HCT116 (cell line): ENCODE data around the gene GHRHR. TPM values are rescaled to one million over a fixed set of nuclear protein-coding genes. Genes with fewer than 3 reads are reported as not detected.

Experiments used
- ATAC-seq: fragments of 200-7000 bp; cut with Tn5 transposase; 2 replicates; pipeline ENCODE4 v1.9.1; 2020; ENCODE audit warnings: mild to moderate bottlenecking, moderate library complexity
- BruUV-seq: library from RNA; stranded (reverse); fragments of 400-500 nt; replicated peaks from 2 replicates; lab custom pipeline; 2021; lab: Mats Ljungman, UMichigan
- CTCF ChIA-PET: fragments of 300-600 bp; sonication (Branson Sonifier 250); formaldehyde crosslinking; loops from one replicate; lab custom pipeline; 2021; ENCODE audit warnings: antibody characterized with exemption; lab: Charles Lee
- POLR2A ChIA-PET: fragments of 300-600, 350-600 bp; sonication (Branson Sonifier 250); formaldehyde crosslinking; loops from one replicate; lab custom pipeline; 2021; ENCODE audit warnings: antibody characterized with exemption; lab: Charles Lee
- RAD21 ChIA-PET, 2 experiments: fragments of 300-600 bp; sonication (Branson Sonifier 250); formaldehyde crosslinking; loops; one replicate each; lab custom pipeline; 2023; ENCODE audit warnings: low total read pairs in 2 of 2; ENCODE audit not compliant: uncharacterized antibody in 2 of 2, unreplicated experiment in 2 of 2, low non-redundant PET in 1 of 2; lab: Charles Lee
- DNase-seq: peaks from one replicate; pipeline ENCODE4 v3.0.0-alpha.2; 2010; ENCODE audit warnings: low read depth, low spot score
- H2AFZ ChIP-seq: fragments of 200-600 bp; shearing (Covaris generic), sonication (generic); 2 replicates; pipeline ENCODE4 v1.6.1; 2017; ENCODE audit warnings: low read depth, mixed run types, mixed read lengths, antibody characterized with exemption, low read length; ENCODE audit not compliant: poor library complexity, severe bottlenecking
- H3K27ac ChIP-seq: 2 replicates; pipeline ENCODE4 v1.5.1; 2012; ENCODE audit warnings: low read depth, low read length
- H3K27me3 ChIP-seq: fragments of 200-600 bp; sonication (generic); 2 replicates; pipeline ENCODE4 v1.6.1; 2016; ENCODE audit warnings: mixed run types, low read length, mixed read lengths; ENCODE audit not compliant: insufficient read depth
- H3K36me3 ChIP-seq, 2 experiments: fragments of 200-500 bp in 1 of 2; fragments of 200-600 bp in 1 of 2; sonication (Bioruptor generic) in 1 of 2; sonication (generic) in 1 of 2; 2 replicates each; pipeline versions ENCODE4 v1.5.1 to v1.6.1; 2014 to 2016; ENCODE audit warnings: low read length in 2 of 2, inconsistent platforms in 1 of 2, mixed read lengths in 1 of 2, mixed run types in 1 of 2; ENCODE audit not compliant: insufficient read depth in 2 of 2, control insufficient read depth in 1 of 2
- H3K4me1 ChIP-seq, 2 experiments: fragments of 200-600 bp in 1 of 2; sonication (generic) in 1 of 2; 2 replicates each; pipeline versions ENCODE4 v1.5.1 to v1.6.1; 2012 to 2017; ENCODE audit warnings: low read length in 2 of 2, inconsistent platforms in 1 of 2, mild to moderate bottlenecking in 1 of 2, mixed read lengths in 1 of 2, mixed run types in 1 of 2, moderate library complexity in 1 of 2; ENCODE audit not compliant: insufficient read depth in 2 of 2, control insufficient read depth in 1 of 2
- H3K4me2 ChIP-seq: fragments of 200-600 bp; sonication (generic); 2 replicates; pipeline ENCODE4 v1.6.1; 2017; ENCODE audit warnings: mixed run types, low read length, mixed read lengths
- H3K4me3 ChIP-seq, 2 experiments: fragments of 200-600 bp in 1 of 2; sonication (generic) in 1 of 2; replicated peaks in 1 of 2; 2 replicates each; pipeline ENCODE4 v1.5.1; 2011 to 2016; ENCODE audit warnings: low read length in 2 of 2, control low read depth in 1 of 2, low read depth in 1 of 2, mild to moderate bottlenecking in 1 of 2, mixed read lengths in 1 of 2, mixed run types in 1 of 2
- H3K79me2 ChIP-seq: fragments of 200-600 bp; sonication (generic); 2 replicates; pipeline ENCODE4 v1.6.1; 2017; ENCODE audit warnings: mild to moderate bottlenecking, mixed run types, low read length, moderate library complexity, mixed read lengths; ENCODE audit not compliant: insufficient read depth
- H3K9ac ChIP-seq: fragments of 200-600 bp; sonication (generic); 2 replicates; pipeline ENCODE4 v1.6.1; 2016; ENCODE audit warnings: low read length, mixed read lengths
- H3K9me2 ChIP-seq: fragments of 200-600 bp; sonication (generic), shearing (Covaris generic); 2 replicates; pipeline ENCODE4 v1.6.1; 2017; ENCODE audit warnings: mixed run types, mild to moderate bottlenecking, moderate library complexity; ENCODE audit not compliant: insufficient read depth
- H3K9me3 ChIP-seq, 2 experiments: fragments of 200-500 bp in 1 of 2; fragments of 200-600 bp in 1 of 2; sonication (Bioruptor generic) in 1 of 2; sonication (generic) in 1 of 2; 2 replicates each; pipeline ENCODE4 v1.6.1; 2014 to 2017; ENCODE audit warnings: low read length in 2 of 2, mixed read lengths in 2 of 2, inconsistent platforms in 1 of 2, low read depth in 1 of 2, mild to moderate bottlenecking in 1 of 2, mixed run types in 1 of 2, moderate library complexity in 1 of 2; ENCODE audit not compliant: control insufficient read depth in 1 of 2, insufficient read depth in 1 of 2
- H4K20me1 ChIP-seq: fragments of 200-600 bp; sonication (generic), shearing (Covaris generic); 2 replicates; pipeline ENCODE4 v1.6.1; 2017; ENCODE audit warnings: mixed run types, mild to moderate bottlenecking, moderate library complexity; ENCODE audit not compliant: insufficient read depth
- CBX3 ChIP-seq: IDR thresholded peaks from 2 replicates; pipeline ENCODE4 v1.6.1; 2012; ENCODE audit warnings: low read depth
- CEBPB ChIP-seq: IDR thresholded peaks from 2 replicates; pipeline ENCODE4 v1.6.1; 2012; ENCODE audit warnings: low read depth
- ELF1 ChIP-seq: IDR thresholded peaks from 2 replicates; pipeline ENCODE4 v1.6.1; 2012; ENCODE audit warnings: low read depth, borderline replicate concordance
- JUND ChIP-seq: IDR thresholded peaks from 2 replicates; pipeline ENCODE4 v1.6.1; 2012
- POLR2AphosphoS5 ChIP-seq: IDR thresholded peaks from 2 replicates; pipeline ENCODE4 v1.6.1; 2011; ENCODE audit warnings: mild to moderate bottlenecking, low read depth, low read length, moderate library complexity
- RAD21 ChIP-seq: IDR thresholded peaks from 2 replicates; pipeline ENCODE4 v1.6.1; 2012; ENCODE audit warnings: low read depth, mild to moderate bottlenecking
- SP1 ChIP-seq: IDR thresholded peaks from 2 replicates; pipeline ENCODE4 v1.6.1; 2012; ENCODE audit warnings: low read depth
- SRF ChIP-seq: IDR thresholded peaks from 2 replicates; pipeline ENCODE4 v1.6.1; 2012; ENCODE audit warnings: low read depth
- TCF7L2 ChIP-seq: IDR thresholded peaks from 2 replicates; pipeline ENCODE4 v1.7.0; 2011; ENCODE audit warnings: borderline replicate concordance, inconsistent platforms; ENCODE audit not compliant: insufficient read depth, insufficient read length; ENCODE audit errors: extremely low read depth
- YY1 ChIP-seq: IDR thresholded peaks from 2 replicates; pipeline ENCODE4 v1.6.1; 2011; ENCODE audit warnings: low read length, low read depth, moderate library complexity, mild to moderate bottlenecking; ENCODE audit not compliant: insufficient replicate concordance; ENCODE audit errors: extremely low read depth
- ZNF274 ChIP-seq: fragments of 200-500 bp; sonication (Bioruptor generic); IDR thresholded peaks from 2 replicates; pipeline ENCODE4 v1.6.1; 2014; ENCODE audit warnings: mild to moderate bottlenecking, low read depth, low read length, inconsistent platforms
- intact Hi-C: fragments of 100-400 bp; cut with micrococcal nuclease; formaldehyde crosslinking; loops from 2 replicates; pipeline ENCODE4 v1.10.0; 2022
- total RNA-seq: library from RNA; stranded (reverse); gene quantifications from one replicate; pipeline ENCODE4 v1.2.1, GENCODE V29; 2021; ENCODE audit not compliant: unreplicated experiment
- TF ChIP-seq, protein P1 (sequence below): IDR thresholded peaks from 2 replicates; pipeline ENCODE4 v1.6.1; 2012; ENCODE audit warnings: low read depth
- TF ChIP-seq, protein P2 (sequence below), 3 experiments: fragments of 200-600 bp in 1 of 3; sonication (generic) in 1 of 3; IDR thresholded peaks in 2 of 3; conservative IDR thresholded peaks in 1 of 3; 2 replicates each; pipeline ENCODE4 v1.5.1; 2012 to 2017; ENCODE audit warnings: low read depth in 2 of 3, low read length in 2 of 3, antibody characterized with exemption in 1 of 3, borderline replicate concordance in 1 of 3, control low read depth in 1 of 3, mild to moderate bottlenecking in 1 of 3, mixed read lengths in 1 of 3, mixed run types in 1 of 3, moderate library complexity in 1 of 3; ENCODE audit not compliant: insufficient read depth in 1 of 3
- TF ChIP-seq, protein P3 (sequence below): IDR thresholded peaks from 2 replicates; pipeline ENCODE4 v1.6.1; 2011; ENCODE audit warnings: mild to moderate bottlenecking, low read length, moderate library complexity; ENCODE audit not compliant: insufficient replicate concordance; ENCODE audit errors: extremely low read depth
- TF ChIP-seq, protein P4 (sequence below): IDR thresholded peaks from 2 replicates; pipeline ENCODE4 v1.6.1; 2012
- TF ChIP-seq, protein P5 (sequence below): IDR thresholded peaks from 2 replicates; pipeline ENCODE4 v1.6.1; 2012

GHRHR gene
- total RNA-seq, 1 experiment from 2014 or later = not detected

DNA sequence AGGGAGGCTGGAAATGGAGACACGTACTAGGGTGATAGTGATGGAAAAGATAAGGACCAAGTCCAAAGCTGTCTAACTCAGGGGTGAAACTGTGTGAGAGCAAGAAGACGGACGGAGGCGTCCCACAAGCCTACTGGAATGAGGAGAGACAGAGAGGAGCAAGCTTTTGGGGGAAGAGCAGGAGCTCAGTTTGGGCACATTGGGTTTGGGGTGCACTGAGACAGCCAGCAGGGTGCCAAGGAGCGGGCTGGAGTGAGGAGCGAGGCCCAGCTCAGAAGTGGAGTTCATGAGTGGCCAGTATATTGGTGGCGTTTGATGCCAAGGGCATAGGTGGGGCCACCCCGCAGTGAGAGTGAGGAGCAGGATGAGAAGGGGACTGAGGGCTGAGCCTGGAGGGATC lies 22.6 kb downstream of the GHRHR start:
- H4K20me1 ChIP-seq = no peaks in the 10 kb centered on the region
- H3K79me2 ChIP-seq = no peaks in the 10 kb centered on the region
- DNase-seq = no peak
- RAD21 ChIA-PET = interaction anchor here (3.9 to 4.2 kb wide), 2 partner anchors 135 to 136 kb away, joined by 50 to 64 read pairs; no protein-coding TSS in a partner anchor
- H3K9ac ChIP-seq = no peak overlapping the region
- CTCF ChIA-PET = interaction anchor here (1.3 to 6.9 kb wide), 2 partner anchors 137 to 148 kb away, joined by 3 to 482 read pairs; no protein-coding TSS in a partner anchor
- no peak overlapping the region for H3K4me2 ChIP-seq
- no peaks in the 10 kb centered on the region for H3K36me3 ChIP-seq
- H3K4me3 ChIP-seq = no peak overlapping the region
- peaks cover 4% of the 10 kb centered on the region; the same call in 1 of the 2 replicates for H3K27me3 ChIP-seq
- BruUV-seq = no TSS peak
- POLR2A ChIA-PET = interaction anchor here (0.9 kb wide), 1 partner anchor 136 kb away, joined by 3 read pairs; no protein-coding TSS in a partner anchor
- no peak for ATAC-seq
- H3K9me2 ChIP-seq = no peaks in the 10 kb centered on the region
- no peak overlapping the region for H2AFZ ChIP-seq
- no peaks in the 10 kb centered on the region for H3K9me3 ChIP-seq
- H3K4me1 ChIP-seq = peaks cover 7 to 10% of the 10 kb centered on the region in 2 experiments; a peak in 3 of 4 replicates
- TF ChIP-seq, protein P1, sequence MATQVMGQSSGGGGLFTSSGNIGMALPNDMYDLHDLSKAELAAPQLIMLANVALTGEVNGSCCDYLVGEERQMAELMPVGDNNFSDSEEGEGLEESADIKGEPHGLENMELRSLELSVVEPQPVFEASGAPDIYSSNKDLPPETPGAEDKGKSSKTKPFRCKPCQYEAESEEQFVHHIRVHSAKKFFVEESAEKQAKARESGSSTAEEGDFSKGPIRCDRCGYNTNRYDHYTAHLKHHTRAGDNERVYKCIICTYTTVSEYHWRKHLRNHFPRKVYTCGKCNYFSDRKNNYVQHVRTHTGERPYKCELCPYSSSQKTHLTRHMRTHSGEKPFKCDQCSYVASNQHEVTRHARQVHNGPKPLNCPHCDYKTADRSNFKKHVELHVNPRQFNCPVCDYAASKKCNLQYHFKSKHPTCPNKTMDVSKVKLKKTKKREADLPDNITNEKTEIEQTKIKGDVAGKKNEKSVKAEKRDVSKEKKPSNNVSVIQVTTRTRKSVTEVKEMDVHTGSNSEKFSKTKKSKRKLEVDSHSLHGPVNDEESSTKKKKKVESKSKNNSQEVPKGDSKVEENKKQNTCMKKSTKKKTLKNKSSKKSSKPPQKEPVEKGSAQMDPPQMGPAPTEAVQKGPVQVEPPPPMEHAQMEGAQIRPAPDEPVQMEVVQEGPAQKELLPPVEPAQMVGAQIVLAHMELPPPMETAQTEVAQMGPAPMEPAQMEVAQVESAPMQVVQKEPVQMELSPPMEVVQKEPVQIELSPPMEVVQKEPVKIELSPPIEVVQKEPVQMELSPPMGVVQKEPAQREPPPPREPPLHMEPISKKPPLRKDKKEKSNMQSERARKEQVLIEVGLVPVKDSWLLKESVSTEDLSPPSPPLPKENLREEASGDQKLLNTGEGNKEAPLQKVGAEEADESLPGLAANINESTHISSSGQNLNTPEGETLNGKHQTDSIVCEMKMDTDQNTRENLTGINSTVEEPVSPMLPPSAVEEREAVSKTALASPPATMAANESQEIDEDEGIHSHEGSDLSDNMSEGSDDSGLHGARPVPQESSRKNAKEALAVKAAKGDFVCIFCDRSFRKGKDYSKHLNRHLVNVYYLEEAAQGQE = no peak
- TF ChIP-seq, protein P2, sequence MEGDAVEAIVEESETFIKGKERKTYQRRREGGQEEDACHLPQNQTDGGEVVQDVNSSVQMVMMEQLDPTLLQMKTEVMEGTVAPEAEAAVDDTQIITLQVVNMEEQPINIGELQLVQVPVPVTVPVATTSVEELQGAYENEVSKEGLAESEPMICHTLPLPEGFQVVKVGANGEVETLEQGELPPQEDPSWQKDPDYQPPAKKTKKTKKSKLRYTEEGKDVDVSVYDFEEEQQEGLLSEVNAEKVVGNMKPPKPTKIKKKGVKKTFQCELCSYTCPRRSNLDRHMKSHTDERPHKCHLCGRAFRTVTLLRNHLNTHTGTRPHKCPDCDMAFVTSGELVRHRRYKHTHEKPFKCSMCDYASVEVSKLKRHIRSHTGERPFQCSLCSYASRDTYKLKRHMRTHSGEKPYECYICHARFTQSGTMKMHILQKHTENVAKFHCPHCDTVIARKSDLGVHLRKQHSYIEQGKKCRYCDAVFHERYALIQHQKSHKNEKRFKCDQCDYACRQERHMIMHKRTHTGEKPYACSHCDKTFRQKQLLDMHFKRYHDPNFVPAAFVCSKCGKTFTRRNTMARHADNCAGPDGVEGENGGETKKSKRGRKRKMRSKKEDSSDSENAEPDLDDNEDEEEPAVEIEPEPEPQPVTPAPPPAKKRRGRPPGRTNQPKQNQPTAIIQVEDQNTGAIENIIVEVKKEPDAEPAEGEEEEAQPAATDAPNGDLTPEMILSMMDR (IDR thresholded peaks at IDR 0.05 in 2 of 3, conservative IDR thresholded peaks at IDR 0.05 in 1 of 3; ENCODE audit: borderline replicate concordance in 1 of 3, insufficient read depth in 1 of 3, low read depth in 2 of 3, low read length in 2 of 3) = no peak
- TF ChIP-seq, protein P3, sequence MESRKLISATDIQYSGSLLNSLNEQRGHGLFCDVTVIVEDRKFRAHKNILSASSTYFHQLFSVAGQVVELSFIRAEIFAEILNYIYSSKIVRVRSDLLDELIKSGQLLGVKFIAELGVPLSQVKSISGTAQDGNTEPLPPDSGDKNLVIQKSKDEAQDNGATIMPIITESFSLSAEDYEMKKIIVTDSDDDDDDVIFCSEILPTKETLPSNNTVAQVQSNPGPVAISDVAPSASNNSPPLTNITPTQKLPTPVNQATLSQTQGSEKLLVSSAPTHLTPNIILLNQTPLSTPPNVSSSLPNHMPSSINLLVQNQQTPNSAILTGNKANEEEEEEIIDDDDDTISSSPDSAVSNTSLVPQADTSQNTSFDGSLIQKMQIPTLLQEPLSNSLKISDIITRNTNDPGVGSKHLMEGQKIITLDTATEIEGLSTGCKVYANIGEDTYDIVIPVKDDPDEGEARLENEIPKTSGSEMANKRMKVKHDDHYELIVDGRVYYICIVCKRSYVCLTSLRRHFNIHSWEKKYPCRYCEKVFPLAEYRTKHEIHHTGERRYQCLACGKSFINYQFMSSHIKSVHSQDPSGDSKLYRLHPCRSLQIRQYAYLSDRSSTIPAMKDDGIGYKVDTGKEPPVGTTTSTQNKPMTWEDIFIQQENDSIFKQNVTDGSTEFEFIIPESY = no peak
- TF ChIP-seq SRF = no peak
- no peak for TF ChIP-seq CBX3
- TF ChIP-seq YY1 = no peak
- TF ChIP-seq TCF7L2 = no peak
- TF ChIP-seq ELF1 = no peak
- no peak for TF ChIP-seq SP1
- no peak for TF ChIP-seq POLR2AphosphoS5
- no peak for TF ChIP-seq ZNF274
- TF ChIP-seq, protein P4, sequence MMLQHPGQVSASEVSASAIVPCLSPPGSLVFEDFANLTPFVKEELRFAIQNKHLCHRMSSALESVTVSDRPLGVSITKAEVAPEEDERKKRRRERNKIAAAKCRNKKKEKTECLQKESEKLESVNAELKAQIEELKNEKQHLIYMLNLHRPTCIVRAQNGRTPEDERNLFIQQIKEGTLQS = no peak
- no peak for TF ChIP-seq JUND
- TF ChIP-seq, protein P5, sequence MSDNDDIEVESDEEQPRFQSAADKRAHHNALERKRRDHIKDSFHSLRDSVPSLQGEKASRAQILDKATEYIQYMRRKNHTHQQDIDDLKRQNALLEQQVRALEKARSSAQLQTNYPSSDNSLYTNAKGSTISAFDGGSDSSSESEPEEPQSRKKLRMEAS = no peak
- no peak for TF ChIP-seq RAD21
- no peak for TF ChIP-seq CEBPB
- H3K27ac ChIP-seq = no peak overlapping the region
- intact Hi-C loops = no loop called here
